Body of pancreas (tissue), 4 donors: Measurements from ENCODE around the gene CDX1. TPM values are rescaled to one million over a fixed set of nuclear protein-coding genes. Genes with fewer than 3 reads are reported as not detected.

ENCODE experiments used
- ATAC-seq: fragments of 150-250 bp; one replicate; pipeline ENCODE4 v1.9.1; 2016
- DNase-seq, 4 donors: peaks; one replicate each; pipeline ENCODE4 v3.0.0-alpha.2; 2019
- H3K27ac ChIP-seq, 4 donors: fragments of 200-600 bp; sonication (generic); 1 replicate in 3 of 4; 2 replicates in 1 of 4; pipeline versions ENCODE4 v1.5.1 to v1.6.1; 2016 to 2019; ENCODE audit warnings: mild to moderate bottlenecking in 1 of 4, mixed read lengths in 1 of 4, moderate library complexity in 1 of 4
- H3K27me3 ChIP-seq, 2 donors: fragments of 200-600 bp; sonication (generic); one replicate each; pipeline ENCODE4 v1.6.0; 2016; ENCODE audit warnings: mild to moderate bottlenecking in 1 of 2
- H3K36me3 ChIP-seq, 2 donors: fragments of 200-600 bp; sonication (generic); replicated peaks in 1 of 2; 2 replicates each; pipeline ENCODE4 v1.5.1; 2016; ENCODE audit warnings: low read depth in 2 of 2; ENCODE audit not compliant: insufficient read depth in 1 of 2
- H3K4me1 ChIP-seq: fragments of 200-600 bp; sonication (generic); one replicate; pipeline ENCODE4 v1.6.0; 2016
- H3K4me3 ChIP-seq, 2 donors: fragments of 200-600 bp; sonication (generic); 1 replicate in 1 of 2; 2 replicates in 1 of 2; pipeline ENCODE4 v1.5.1; 2016 to 2019
- H3K9me3 ChIP-seq, 3 donors: fragments of 200-600 bp; sonication (generic); 1 replicate in 2 of 3; 2 replicates in 1 of 3; pipeline ENCODE4 v1.5.1; 2016
- POLR2A ChIP-seq, 3 donors: fragments of 450-650 bp; IDR thresholded peaks; one replicate each; pipeline ENCODE4 v1.6.1; 2016; ENCODE audit warnings: antibody characterized with exemption in 3 of 3, mild to moderate bottlenecking in 2 of 3
- WGBS, 2 donors: methylation state at CpG; one replicate each; pipeline ENCODE4 v1.1.5; 2017; 5-methylcytosine and 5-hydroxymethylcytosine counted together
- intact Hi-C: fragments of 100-400 bp; cut with DNase I; formaldehyde crosslinking; loops from one replicate; pipeline ENCODE4 v1.15.1; 2023
- total RNA-seq, 2 donors: library from RNA; depleted of rRNA; stranded (reverse); fragments of >200 nt; gene quantifications; one replicate each; pipeline ENCODE4 v1.1.0, GENCODE V29; 2016
- TF ChIP-seq, protein P1 (sequence below), 7 experiments: fragments of 450-650 bp in 4 of 7; fragments of 200-600 bp in 3 of 7; sonication (generic) in 3 of 7; IDR thresholded peaks; one replicate each; pipeline ENCODE4 v1.5.1; 2016 to 2019; ENCODE audit warnings: antibody characterized with exemption in 7 of 7

CDX1 gene
- total RNA-seq, 2 donors from 2014 or later = not detected

DNA sequence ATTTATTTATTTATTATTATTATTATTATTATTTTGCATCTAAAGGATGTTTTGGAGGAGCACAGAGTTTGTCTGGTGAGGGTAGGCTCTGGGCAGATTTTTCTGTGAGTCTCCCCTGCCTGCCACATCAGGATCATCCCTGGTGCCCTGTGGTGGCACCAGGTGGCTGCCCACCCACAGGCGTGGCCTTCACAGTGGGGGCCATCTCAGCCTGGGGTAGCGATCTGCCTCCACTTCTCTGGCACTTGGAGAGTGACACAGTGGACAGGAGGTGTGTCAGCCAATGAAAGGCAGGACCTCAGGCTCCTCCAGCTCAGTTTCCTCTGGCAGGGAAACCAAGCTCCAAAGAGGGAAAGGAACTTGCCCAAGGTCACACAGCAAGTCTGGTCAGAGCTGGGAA lies 53.3 kb downstream of the CDX1 start:
- no peak overlapping the region for H3K4me3 ChIP-seq
- ATAC-seq (no peak), DNase-seq (no peak)
- TF ChIP-seq, protein P1, sequence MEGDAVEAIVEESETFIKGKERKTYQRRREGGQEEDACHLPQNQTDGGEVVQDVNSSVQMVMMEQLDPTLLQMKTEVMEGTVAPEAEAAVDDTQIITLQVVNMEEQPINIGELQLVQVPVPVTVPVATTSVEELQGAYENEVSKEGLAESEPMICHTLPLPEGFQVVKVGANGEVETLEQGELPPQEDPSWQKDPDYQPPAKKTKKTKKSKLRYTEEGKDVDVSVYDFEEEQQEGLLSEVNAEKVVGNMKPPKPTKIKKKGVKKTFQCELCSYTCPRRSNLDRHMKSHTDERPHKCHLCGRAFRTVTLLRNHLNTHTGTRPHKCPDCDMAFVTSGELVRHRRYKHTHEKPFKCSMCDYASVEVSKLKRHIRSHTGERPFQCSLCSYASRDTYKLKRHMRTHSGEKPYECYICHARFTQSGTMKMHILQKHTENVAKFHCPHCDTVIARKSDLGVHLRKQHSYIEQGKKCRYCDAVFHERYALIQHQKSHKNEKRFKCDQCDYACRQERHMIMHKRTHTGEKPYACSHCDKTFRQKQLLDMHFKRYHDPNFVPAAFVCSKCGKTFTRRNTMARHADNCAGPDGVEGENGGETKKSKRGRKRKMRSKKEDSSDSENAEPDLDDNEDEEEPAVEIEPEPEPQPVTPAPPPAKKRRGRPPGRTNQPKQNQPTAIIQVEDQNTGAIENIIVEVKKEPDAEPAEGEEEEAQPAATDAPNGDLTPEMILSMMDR (IDR thresholded peaks at IDR 0.05) = no peak
- no peak for TF ChIP-seq POLR2A (IDR thresholded peaks at IDR 0.05)
- H3K36me3 ChIP-seq = no peaks in the 10 kb centered on the region
- H3K9me3 ChIP-seq = no peaks in the 10 kb centered on the region
- H3K27me3 ChIP-seq = no peaks in the 10 kb centered on the region
- H3K4me1 ChIP-seq = no peaks in the 10 kb centered on the region
- intact Hi-C loops = loop anchor here (5.0 kb wide), 1 partner anchor 88 kb away; no protein-coding TSS in a partner anchor
- no peak overlapping the region for H3K27ac ChIP-seq
- WGBS, 2 donors = 60 to 87% methylated on average over 1 to 2 of the region's 2 CpGs

DNA sequence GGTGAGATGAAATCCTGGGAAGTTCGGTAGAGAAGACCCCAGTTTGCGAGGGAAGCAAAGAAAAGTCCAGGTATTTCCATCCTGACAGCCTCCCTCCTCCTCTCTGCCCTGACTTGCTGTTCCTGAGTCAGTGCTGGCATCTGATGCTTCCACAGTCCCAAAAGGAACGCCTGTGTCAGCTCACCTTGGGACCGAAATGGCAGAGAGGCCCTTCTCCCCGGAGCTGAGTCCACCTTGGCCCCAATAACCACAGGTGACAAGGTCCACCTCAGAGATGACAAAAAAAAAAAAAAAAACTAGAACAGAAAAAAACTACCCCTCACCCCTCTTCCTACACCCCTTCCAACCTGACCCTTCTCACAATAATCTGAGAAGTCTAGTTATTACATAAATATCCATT lies 54.9 kb downstream of the CDX1 start:
- Histone ChIP-seq H3K36me3 (no peaks in the 10 kb centered on the region), H3K4me1 (no peaks in the 10 kb centered on the region), H3K27me3 (no peaks in the 10 kb centered on the region), H3K9me3 (no peaks in the 10 kb centered on the region), H3K4me3 (no peak overlapping the region), H3K27ac (no peak overlapping the region)
- DNase-seq (no peak), ATAC-seq (no peak)
- WGBS, 2 donors = 62 to 75% methylated on average over 5 of the region's 5 CpGs
- intact Hi-C loops = no loop called here
- no peak for TF ChIP-seq POLR2A (IDR thresholded peaks at IDR 0.05)

DNA sequence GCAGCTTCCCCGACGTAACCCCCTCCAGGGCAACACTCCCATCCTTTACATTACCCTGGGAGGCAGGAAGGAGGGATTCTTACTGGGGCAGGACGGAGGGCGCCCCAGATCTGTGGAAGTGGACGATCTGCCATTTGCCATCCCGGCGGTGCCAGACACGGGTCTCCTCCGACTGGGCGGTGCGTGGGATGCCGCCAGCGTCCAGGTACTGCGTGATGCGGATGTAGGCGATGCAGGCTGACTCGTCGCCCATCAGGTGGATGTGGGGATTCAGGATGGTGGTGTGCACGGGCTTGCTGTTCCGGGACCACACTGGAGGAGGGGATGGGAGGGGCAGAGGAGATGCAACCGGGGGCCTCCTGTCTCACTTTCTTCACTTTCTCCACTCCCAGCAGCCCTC lies 56.3 kb downstream of the CDX1 start:
- H3K4me1 ChIP-seq = no peaks in the 10 kb centered on the region
- no peaks in the 10 kb centered on the region for H3K27me3 ChIP-seq
- no peaks in the 10 kb centered on the region for H3K36me3 ChIP-seq
- no peaks in the 10 kb centered on the region for H3K9me3 ChIP-seq
- DNase-seq (no peak), ATAC-seq (no peak)
- no peak overlapping the region for H3K4me3 ChIP-seq
- TF ChIP-seq POLR2A (IDR thresholded peaks at IDR 0.05) = no peak
- TF ChIP-seq, protein P1 (IDR thresholded peaks at IDR 0.05) = no peak
- no peak overlapping the region for H3K27ac ChIP-seq
- intact Hi-C loops = no loop called here
- 81% methylated on average over 21 of the region's 21 CpGs for WGBS, 2 donors

GRCh38 chr5:150223474-150223873 lies 56.9 kb downstream of the CDX1 start:
- Histone ChIP-seq H3K9me3 (no peaks in the 10 kb centered on the region), H3K4me3 (no peak overlapping the region), H3K27ac (no peak overlapping the region), H3K4me1 (no peaks in the 10 kb centered on the region), H3K27me3 (no peaks in the 10 kb centered on the region), H3K36me3 (no peaks in the 10 kb centered on the region)
- TF ChIP-seq POLR2A (IDR thresholded peaks at IDR 0.05) = no peak
- TF ChIP-seq, protein P1 (IDR thresholded peaks at IDR 0.05) = no peak
- 77 to 87% methylated on average over 7 of the region's 7 CpGs for WGBS, 2 donors
- intact Hi-C loops = no loop called here
- DNase-seq = no peak
- ATAC-seq = no peak

DNA sequence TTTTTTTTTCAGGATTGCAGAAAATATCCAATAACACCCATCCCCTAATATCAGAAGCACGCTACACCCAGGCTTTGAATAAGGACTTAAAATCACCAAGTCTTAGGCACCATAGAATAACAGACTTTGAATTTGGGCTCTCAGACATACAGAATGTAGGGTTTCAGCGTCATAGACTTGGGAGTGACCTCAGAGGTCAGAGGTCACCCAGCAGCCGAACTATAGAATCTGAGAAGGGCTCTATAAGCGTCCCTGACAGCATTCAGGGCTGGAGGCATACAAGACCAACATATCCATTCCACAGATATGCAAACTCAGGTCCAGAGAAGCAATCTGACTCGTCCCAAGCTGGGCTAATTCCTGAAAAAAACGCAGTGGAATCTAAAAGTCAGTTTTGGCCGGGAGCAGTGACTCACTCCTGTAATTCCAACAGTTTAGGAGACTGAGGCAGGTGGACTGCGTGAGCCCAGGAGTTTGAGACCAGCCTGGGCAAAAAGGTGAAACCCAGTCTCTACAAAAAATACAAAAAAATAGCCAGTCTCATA lies 58.0 kb downstream of the CDX1 start:
- TF ChIP-seq, protein P1 (IDR thresholded peaks at IDR 0.05) = no peak
- TF ChIP-seq POLR2A (IDR thresholded peaks at IDR 0.05) = no peak
- no peak overlapping the region for H3K27ac ChIP-seq
- H3K4me3 ChIP-seq = no peak overlapping the region
- H3K27me3 ChIP-seq = no peaks in the 10 kb centered on the region
- ATAC-seq (no peak), DNase-seq (no peak)
- intact Hi-C loops = no loop called here
- H3K9me3 ChIP-seq = no peaks in the 10 kb centered on the region
- no peaks in the 10 kb centered on the region for H3K4me1 ChIP-seq
- H3K36me3 ChIP-seq = no peaks in the 10 kb centered on the region
- 65 to 66% methylated on average over 8 of the region's 8 CpGs for WGBS, 2 donors
